HCT116 (cell line): ENCODE measurements around the gene INHBE. TPM values are rescaled to one million over a fixed set of nuclear protein-coding genes. Genes with fewer than 3 reads are reported as not detected.
"Not testable (repeated sequence)": the region's sequence is repeated elsewhere in the genome, so short reads cannot be mapped to it uniquely, and the experiment has no call there.

ENCODE experiments used
- ATAC-seq: fragments of 200-7000 bp; cut with Tn5 transposase; 2 replicates; pipeline ENCODE4 v1.9.1; 2020; ENCODE audit warnings: mild to moderate bottlenecking, moderate library complexity
- BruUV-seq: library from RNA; stranded (reverse); fragments of 400-500 nt; replicated peaks from 2 replicates; lab custom pipeline; 2021; lab: Mats Ljungman, UMichigan
- CTCF ChIA-PET: fragments of 300-600 bp; sonication (Branson Sonifier 250); formaldehyde crosslinking; loops from one replicate; lab custom pipeline; 2021; ENCODE audit warnings: antibody characterized with exemption; lab: Charles Lee
- POLR2A ChIA-PET: fragments of 300-600, 350-600 bp; sonication (Branson Sonifier 250); formaldehyde crosslinking; loops from one replicate; lab custom pipeline; 2021; ENCODE audit warnings: antibody characterized with exemption; lab: Charles Lee
- RAD21 ChIA-PET, 2 experiments: fragments of 300-600 bp; sonication (Branson Sonifier 250); formaldehyde crosslinking; loops; one replicate each; lab custom pipeline; 2023; ENCODE audit warnings: low total read pairs in 2 of 2; ENCODE audit not compliant: uncharacterized antibody in 2 of 2, unreplicated experiment in 2 of 2, low non-redundant PET in 1 of 2; lab: Charles Lee
- DNase-seq: peaks from one replicate; pipeline ENCODE4 v3.0.0-alpha.2; 2010; ENCODE audit warnings: low read depth, low spot score
- H2AFZ ChIP-seq: fragments of 200-600 bp; shearing (Covaris generic), sonication (generic); 2 replicates; pipeline ENCODE4 v1.6.1; 2017; ENCODE audit warnings: low read depth, mixed run types, mixed read lengths, antibody characterized with exemption, low read length; ENCODE audit not compliant: poor library complexity, severe bottlenecking
- H3K27ac ChIP-seq: 2 replicates; pipeline ENCODE4 v1.5.1; 2012; ENCODE audit warnings: low read depth, low read length
- H3K27me3 ChIP-seq: fragments of 200-600 bp; sonication (generic); 2 replicates; pipeline ENCODE4 v1.6.1; 2016; ENCODE audit warnings: mixed run types, low read length, mixed read lengths; ENCODE audit not compliant: insufficient read depth
- H3K36me3 ChIP-seq, 2 experiments: fragments of 200-500 bp in 1 of 2; fragments of 200-600 bp in 1 of 2; sonication (Bioruptor generic) in 1 of 2; sonication (generic) in 1 of 2; 2 replicates each; pipeline versions ENCODE4 v1.5.1 to v1.6.1; 2014 to 2016; ENCODE audit warnings: low read length in 2 of 2, inconsistent platforms in 1 of 2, mixed read lengths in 1 of 2, mixed run types in 1 of 2; ENCODE audit not compliant: insufficient read depth in 2 of 2, control insufficient read depth in 1 of 2
- H3K4me1 ChIP-seq, 2 experiments: fragments of 200-600 bp in 1 of 2; sonication (generic) in 1 of 2; 2 replicates each; pipeline versions ENCODE4 v1.5.1 to v1.6.1; 2012 to 2017; ENCODE audit warnings: low read length in 2 of 2, inconsistent platforms in 1 of 2, mild to moderate bottlenecking in 1 of 2, mixed read lengths in 1 of 2, mixed run types in 1 of 2, moderate library complexity in 1 of 2; ENCODE audit not compliant: insufficient read depth in 2 of 2, control insufficient read depth in 1 of 2
- H3K4me2 ChIP-seq: fragments of 200-600 bp; sonication (generic); 2 replicates; pipeline ENCODE4 v1.6.1; 2017; ENCODE audit warnings: mixed run types, low read length, mixed read lengths
- H3K4me3 ChIP-seq, 2 experiments: fragments of 200-600 bp in 1 of 2; sonication (generic) in 1 of 2; replicated peaks in 1 of 2; 2 replicates each; pipeline ENCODE4 v1.5.1; 2011 to 2016; ENCODE audit warnings: low read length in 2 of 2, control low read depth in 1 of 2, low read depth in 1 of 2, mild to moderate bottlenecking in 1 of 2, mixed read lengths in 1 of 2, mixed run types in 1 of 2
- H3K79me2 ChIP-seq: fragments of 200-600 bp; sonication (generic); 2 replicates; pipeline ENCODE4 v1.6.1; 2017; ENCODE audit warnings: mild to moderate bottlenecking, mixed run types, low read length, moderate library complexity, mixed read lengths; ENCODE audit not compliant: insufficient read depth
- H3K9ac ChIP-seq: fragments of 200-600 bp; sonication (generic); 2 replicates; pipeline ENCODE4 v1.6.1; 2016; ENCODE audit warnings: low read length, mixed read lengths
- H3K9me2 ChIP-seq: fragments of 200-600 bp; sonication (generic), shearing (Covaris generic); 2 replicates; pipeline ENCODE4 v1.6.1; 2017; ENCODE audit warnings: mixed run types, mild to moderate bottlenecking, moderate library complexity; ENCODE audit not compliant: insufficient read depth
- H3K9me3 ChIP-seq, 2 experiments: fragments of 200-500 bp in 1 of 2; fragments of 200-600 bp in 1 of 2; sonication (Bioruptor generic) in 1 of 2; sonication (generic) in 1 of 2; 2 replicates each; pipeline ENCODE4 v1.6.1; 2014 to 2017; ENCODE audit warnings: low read length in 2 of 2, mixed read lengths in 2 of 2, inconsistent platforms in 1 of 2, low read depth in 1 of 2, mild to moderate bottlenecking in 1 of 2, mixed run types in 1 of 2, moderate library complexity in 1 of 2; ENCODE audit not compliant: control insufficient read depth in 1 of 2, insufficient read depth in 1 of 2
- H4K20me1 ChIP-seq: fragments of 200-600 bp; sonication (generic), shearing (Covaris generic); 2 replicates; pipeline ENCODE4 v1.6.1; 2017; ENCODE audit warnings: mixed run types, mild to moderate bottlenecking, moderate library complexity; ENCODE audit not compliant: insufficient read depth
- EZH2phosphoT487 ChIP-seq: fragments of 200-600 bp; IDR thresholded peaks from 2 replicates; pipeline ENCODE4 v1.6.1; 2018; ENCODE audit warnings: antibody characterized with exemption, borderline replicate concordance
- JUND ChIP-seq: IDR thresholded peaks from 2 replicates; pipeline ENCODE4 v1.6.1; 2012
- SIN3A ChIP-seq: IDR thresholded peaks from 2 replicates; pipeline ENCODE4 v1.6.1; 2012; ENCODE audit warnings: low read depth
- SRF ChIP-seq: IDR thresholded peaks from 2 replicates; pipeline ENCODE4 v1.6.1; 2012; ENCODE audit warnings: low read depth
- TCF7L2 ChIP-seq: IDR thresholded peaks from 2 replicates; pipeline ENCODE4 v1.7.0; 2011; ENCODE audit warnings: borderline replicate concordance, inconsistent platforms; ENCODE audit not compliant: insufficient read depth, insufficient read length; ENCODE audit errors: extremely low read depth
- ZFX ChIP-seq: fragments of 450-650 bp; IDR thresholded peaks from 2 replicates; pipeline ENCODE4 v1.6.1; 2017
- intact Hi-C: fragments of 100-400 bp; cut with micrococcal nuclease; formaldehyde crosslinking; loops from 2 replicates; pipeline ENCODE4 v1.10.0; 2022
- total RNA-seq: library from RNA; stranded (reverse); gene quantifications from one replicate; pipeline ENCODE4 v1.2.1, GENCODE V29; 2021; ENCODE audit not compliant: unreplicated experiment
- TF ChIP-seq, protein P1 (sequence below): IDR thresholded peaks from 2 replicates; pipeline ENCODE4 v1.6.1; 2012; ENCODE audit warnings: low read depth
- TF ChIP-seq, protein P2 (sequence below), 3 experiments: fragments of 200-600 bp in 1 of 3; sonication (generic) in 1 of 3; IDR thresholded peaks in 2 of 3; conservative IDR thresholded peaks in 1 of 3; 2 replicates each; pipeline ENCODE4 v1.5.1; 2012 to 2017; ENCODE audit warnings: low read depth in 2 of 3, low read length in 2 of 3, antibody characterized with exemption in 1 of 3, borderline replicate concordance in 1 of 3, control low read depth in 1 of 3, mild to moderate bottlenecking in 1 of 3, mixed read lengths in 1 of 3, mixed run types in 1 of 3, moderate library complexity in 1 of 3; ENCODE audit not compliant: insufficient read depth in 1 of 3

INHBE gene
- total RNA-seq, 1 experiment from 2014 or later: 0.89 TPM

DNA sequence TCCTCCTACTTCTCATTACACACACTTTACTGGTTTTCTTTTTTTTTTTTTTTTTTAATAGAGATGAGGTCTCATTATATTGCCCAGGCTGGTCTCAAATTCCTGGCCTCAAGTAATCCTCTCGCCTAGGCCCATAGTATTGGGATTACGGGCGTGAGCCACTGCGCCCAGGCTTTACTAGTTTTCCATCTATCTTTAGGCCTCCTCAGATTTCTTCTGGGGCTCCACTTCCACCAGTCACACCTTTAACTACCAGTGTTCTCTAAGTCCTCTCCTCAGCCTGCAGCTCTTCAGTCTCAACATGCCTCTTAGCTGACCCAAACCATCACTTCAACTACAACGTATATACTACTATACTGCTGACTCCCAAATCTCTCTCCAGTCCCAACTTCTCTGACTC lies 34.6 kb upstream of the INHBE start (continued):
- TF ChIP-seq, protein P1, sequence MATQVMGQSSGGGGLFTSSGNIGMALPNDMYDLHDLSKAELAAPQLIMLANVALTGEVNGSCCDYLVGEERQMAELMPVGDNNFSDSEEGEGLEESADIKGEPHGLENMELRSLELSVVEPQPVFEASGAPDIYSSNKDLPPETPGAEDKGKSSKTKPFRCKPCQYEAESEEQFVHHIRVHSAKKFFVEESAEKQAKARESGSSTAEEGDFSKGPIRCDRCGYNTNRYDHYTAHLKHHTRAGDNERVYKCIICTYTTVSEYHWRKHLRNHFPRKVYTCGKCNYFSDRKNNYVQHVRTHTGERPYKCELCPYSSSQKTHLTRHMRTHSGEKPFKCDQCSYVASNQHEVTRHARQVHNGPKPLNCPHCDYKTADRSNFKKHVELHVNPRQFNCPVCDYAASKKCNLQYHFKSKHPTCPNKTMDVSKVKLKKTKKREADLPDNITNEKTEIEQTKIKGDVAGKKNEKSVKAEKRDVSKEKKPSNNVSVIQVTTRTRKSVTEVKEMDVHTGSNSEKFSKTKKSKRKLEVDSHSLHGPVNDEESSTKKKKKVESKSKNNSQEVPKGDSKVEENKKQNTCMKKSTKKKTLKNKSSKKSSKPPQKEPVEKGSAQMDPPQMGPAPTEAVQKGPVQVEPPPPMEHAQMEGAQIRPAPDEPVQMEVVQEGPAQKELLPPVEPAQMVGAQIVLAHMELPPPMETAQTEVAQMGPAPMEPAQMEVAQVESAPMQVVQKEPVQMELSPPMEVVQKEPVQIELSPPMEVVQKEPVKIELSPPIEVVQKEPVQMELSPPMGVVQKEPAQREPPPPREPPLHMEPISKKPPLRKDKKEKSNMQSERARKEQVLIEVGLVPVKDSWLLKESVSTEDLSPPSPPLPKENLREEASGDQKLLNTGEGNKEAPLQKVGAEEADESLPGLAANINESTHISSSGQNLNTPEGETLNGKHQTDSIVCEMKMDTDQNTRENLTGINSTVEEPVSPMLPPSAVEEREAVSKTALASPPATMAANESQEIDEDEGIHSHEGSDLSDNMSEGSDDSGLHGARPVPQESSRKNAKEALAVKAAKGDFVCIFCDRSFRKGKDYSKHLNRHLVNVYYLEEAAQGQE: no peak
- no peak for TF ChIP-seq SRF
- no peak for TF ChIP-seq SIN3A
- TF ChIP-seq EZH2phosphoT487: no peak
- TF ChIP-seq JUND: no peak
- TF ChIP-seq, protein P2, sequence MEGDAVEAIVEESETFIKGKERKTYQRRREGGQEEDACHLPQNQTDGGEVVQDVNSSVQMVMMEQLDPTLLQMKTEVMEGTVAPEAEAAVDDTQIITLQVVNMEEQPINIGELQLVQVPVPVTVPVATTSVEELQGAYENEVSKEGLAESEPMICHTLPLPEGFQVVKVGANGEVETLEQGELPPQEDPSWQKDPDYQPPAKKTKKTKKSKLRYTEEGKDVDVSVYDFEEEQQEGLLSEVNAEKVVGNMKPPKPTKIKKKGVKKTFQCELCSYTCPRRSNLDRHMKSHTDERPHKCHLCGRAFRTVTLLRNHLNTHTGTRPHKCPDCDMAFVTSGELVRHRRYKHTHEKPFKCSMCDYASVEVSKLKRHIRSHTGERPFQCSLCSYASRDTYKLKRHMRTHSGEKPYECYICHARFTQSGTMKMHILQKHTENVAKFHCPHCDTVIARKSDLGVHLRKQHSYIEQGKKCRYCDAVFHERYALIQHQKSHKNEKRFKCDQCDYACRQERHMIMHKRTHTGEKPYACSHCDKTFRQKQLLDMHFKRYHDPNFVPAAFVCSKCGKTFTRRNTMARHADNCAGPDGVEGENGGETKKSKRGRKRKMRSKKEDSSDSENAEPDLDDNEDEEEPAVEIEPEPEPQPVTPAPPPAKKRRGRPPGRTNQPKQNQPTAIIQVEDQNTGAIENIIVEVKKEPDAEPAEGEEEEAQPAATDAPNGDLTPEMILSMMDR (IDR thresholded peaks at IDR 0.05 in 2 of 3, conservative IDR thresholded peaks at IDR 0.05 in 1 of 3; ENCODE audit: borderline replicate concordance in 1 of 3, insufficient read depth in 1 of 3, low read depth in 2 of 3, low read length in 2 of 3): no peak
- TF ChIP-seq ZFX: no peak
- no peak for TF ChIP-seq TCF7L2

DNA sequence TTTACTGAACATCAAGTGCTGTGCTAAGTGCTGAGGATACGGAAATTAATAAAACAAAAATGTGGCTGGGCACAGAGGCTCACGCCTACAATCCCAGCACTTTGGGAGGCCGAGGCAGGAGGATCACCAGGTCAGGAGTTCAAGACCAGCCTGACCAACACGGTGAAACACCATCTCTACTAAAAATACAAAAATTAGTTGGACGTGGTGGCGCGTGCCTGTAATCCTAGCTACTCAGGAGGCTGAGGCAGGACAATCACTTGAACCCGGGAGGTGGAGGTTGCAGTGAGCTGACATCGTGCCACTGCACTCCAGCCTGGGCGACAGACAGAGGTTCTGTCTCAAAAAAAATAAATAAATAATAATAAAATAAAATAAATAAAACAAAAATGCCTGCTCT lies 28.2 kb upstream of the INHBE start:
- peaks cover 4 to 19% of the 10 kb centered on the region in 2 experiments; a peak in 3 of 4 replicates for H3K4me1 ChIP-seq
- POLR2A ChIA-PET, H3K9me3 ChIP-seq, H3K4me2 ChIP-seq, ATAC-seq, H3K27me3 ChIP-seq, DNase-seq, H3K9ac ChIP-seq, H3K36me3 ChIP-seq, BruUV-seq, H3K27ac ChIP-seq, intact Hi-C loops, H3K9me2 ChIP-seq, RAD21 ChIA-PET, H4K20me1 ChIP-seq, H3K4me3 ChIP-seq, H2AFZ ChIP-seq: not testable (repeated sequence)
- CTCF ChIA-PET: interaction anchor here (1.4 kb wide), 1 partner anchor 29 kb away, joined by 6 read pairs; the partner anchor contains the start of gene INHBE
- peaks cover 21% of the 10 kb centered on the region for H3K79me2 ChIP-seq
